Caki2 (cell line): ENCODE data around the gene UPF3B. TPM values are rescaled to one million over a fixed set of nuclear protein-coding genes. Genes with fewer than 3 reads are reported as not detected.

Source experiments
- total RNA-seq: library from RNA; depleted of rRNA; stranded (reverse); fragments of >200 nt; shearing (Covaris generic); gene quantifications from 2 replicates; pipeline ENCODE4 v1.2.3, GENCODE V29; 2014; ENCODE audit warnings: low replicate concordance; rRNA removed

UPF3B gene
- total RNA-seq, 1 experiment from 2014 or later = 1.2 TPM

Other genes with a start within 250 kb of the UPF3B start
- 5.2 and 7.1 TPM in 2 replicates for gene NKRF, start 246.5 kb downstream of the UPF3B start, total RNA-seq
- 5.3 and 11.7 TPM in 2 replicates for gene SEPTIN6, start 159.8 kb downstream of the UPF3B start, total RNA-seq
- 1.5 TPM in 1 of 2 replicates, not detected in the other for gene SOWAHD, start 94.4 kb downstream of the UPF3B start, total RNA-seq
- 2,019 and 2,237 TPM in 2 replicates for gene RPL39, start 61.3 kb downstream of the UPF3B start, total RNA-seq
- 12.7 and 15.8 TPM in 2 replicates for gene RNF113A, start 18.8 kb upstream of the UPF3B start, total RNA-seq
- 81.0 and 133 TPM in 2 replicates for gene NDUFA1, start 18.9 kb upstream of the UPF3B start, total RNA-seq
- gene AKAP14, start 42.9 kb upstream of the UPF3B start, total RNA-seq = 0.14 TPM in 1 of 2 replicates, not detected in the other
- 5.7 and 6.5 TPM in 2 replicates for gene NKAP, start 90.8 kb upstream of the UPF3B start, total RNA-seq
- not detected in 2 replicates for gene RHOXF2B, start 224.7 kb upstream of the UPF3B start, total RNA-seq